ENCODE data around the gene SYNGAP1.

DNA sequence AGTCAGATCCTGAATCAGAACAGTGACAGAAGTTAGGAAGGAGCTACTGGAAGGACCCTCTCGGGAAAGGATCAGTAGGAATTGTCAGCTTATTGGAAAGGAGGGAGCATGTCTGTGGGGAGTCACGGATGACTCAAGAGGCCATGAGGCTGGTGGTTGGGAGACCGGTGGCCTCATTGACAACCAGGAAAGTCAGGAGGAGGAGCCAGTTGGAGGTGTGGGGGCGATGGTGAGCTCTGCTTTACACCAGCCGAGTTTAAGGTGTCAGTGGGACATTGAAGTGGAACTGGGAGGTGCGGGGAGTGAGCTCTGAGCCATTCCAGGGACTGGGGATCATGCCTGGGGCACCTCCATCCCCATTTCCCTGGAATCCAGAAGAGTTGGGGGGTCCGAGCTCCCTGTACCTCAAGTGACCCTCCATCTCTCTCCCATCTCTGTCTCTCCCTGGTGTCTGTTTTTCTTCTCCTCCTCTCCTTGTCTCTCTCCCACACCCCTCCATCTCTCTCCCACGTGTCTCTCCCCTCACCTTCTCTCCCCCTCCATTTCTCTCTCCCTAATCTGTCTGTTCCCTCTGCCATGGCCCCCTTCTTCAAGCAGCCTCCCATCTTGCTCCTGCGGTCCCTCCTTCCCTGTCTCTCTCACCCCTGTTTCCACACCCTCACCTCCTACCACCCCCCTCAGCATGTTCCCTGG lies 20.2 kb downstream of the SYNGAP1 start:
- TF ChIP-seq POLR2A (IDR thresholded peaks at IDR 0.05) = no peak
- TF ChIP-seq, protein P1, sequence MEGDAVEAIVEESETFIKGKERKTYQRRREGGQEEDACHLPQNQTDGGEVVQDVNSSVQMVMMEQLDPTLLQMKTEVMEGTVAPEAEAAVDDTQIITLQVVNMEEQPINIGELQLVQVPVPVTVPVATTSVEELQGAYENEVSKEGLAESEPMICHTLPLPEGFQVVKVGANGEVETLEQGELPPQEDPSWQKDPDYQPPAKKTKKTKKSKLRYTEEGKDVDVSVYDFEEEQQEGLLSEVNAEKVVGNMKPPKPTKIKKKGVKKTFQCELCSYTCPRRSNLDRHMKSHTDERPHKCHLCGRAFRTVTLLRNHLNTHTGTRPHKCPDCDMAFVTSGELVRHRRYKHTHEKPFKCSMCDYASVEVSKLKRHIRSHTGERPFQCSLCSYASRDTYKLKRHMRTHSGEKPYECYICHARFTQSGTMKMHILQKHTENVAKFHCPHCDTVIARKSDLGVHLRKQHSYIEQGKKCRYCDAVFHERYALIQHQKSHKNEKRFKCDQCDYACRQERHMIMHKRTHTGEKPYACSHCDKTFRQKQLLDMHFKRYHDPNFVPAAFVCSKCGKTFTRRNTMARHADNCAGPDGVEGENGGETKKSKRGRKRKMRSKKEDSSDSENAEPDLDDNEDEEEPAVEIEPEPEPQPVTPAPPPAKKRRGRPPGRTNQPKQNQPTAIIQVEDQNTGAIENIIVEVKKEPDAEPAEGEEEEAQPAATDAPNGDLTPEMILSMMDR (IDR thresholded peaks at IDR 0.05 in 4 of 5, conservative IDR thresholded peaks at IDR 0.05 in 1 of 5) = no peak

All from gastrocnemius medialis (tissue), 4 donors.